ENCODE results near the gene PDE6B. TPM values are rescaled to one million over a fixed set of nuclear protein-coding genes. Genes with fewer than 3 reads are reported as not detected.

The PDE6B gene
- total RNA-seq, 1 donor from 2014 or later = 15.0 TPM

GRCh38 chr4:625631-626161 lies 323 bp downstream of the PDE6B start:
- POLR2A ChIA-PET = no interaction called here
- H3K4me1 Mint-ChIP-seq = no peaks in the 10 kb centered on the region
- no peak overlapping the region for H3K4me3 Mint-ChIP-seq
- intact Hi-C loops (cut with micrococcal nuclease) = no loop called here
- H3K36me3 Mint-ChIP-seq (ENCODE audit: low read depth) = no peaks in the 10 kb centered on the region
- no peak for DNase-seq
- CTCF ChIA-PET = no interaction called here
- no peaks in the 10 kb centered on the region for H3K9me3 Mint-ChIP-seq
- H3K27me3 Mint-ChIP-seq = peaks cover 4% of the 10 kb centered on the region
- no peak for TF ChIP-seq CTCF (IDR thresholded peaks at IDR 0.05)
- no peak for ATAC-seq (ENCODE audit: low read depth)
- no peak overlapping the region for H3K27ac Mint-ChIP-seq

- H3K36me3 Mint-ChIP-seq (ENCODE audit: low read depth) = no peaks in the 10 kb centered on the region
- H3K4me1 Mint-ChIP-seq = no peaks in the 10 kb centered on the region
- no peak for TF ChIP-seq CTCF (IDR thresholded peaks at IDR 0.05)
- H3K27ac Mint-ChIP-seq = no peak overlapping the region
- ChIA-PET CTCF (no interaction called here), POLR2A (no interaction called here)
- H3K9me3 Mint-ChIP-seq = peaks cover 2% of the 10 kb centered on the region
- DNase-seq = no peak
- intact Hi-C loops (cut with micrococcal nuclease) = no loop called here
- H3K27me3 Mint-ChIP-seq = peaks cover 4% of the 10 kb centered on the region
- H3K4me3 Mint-ChIP-seq = no peak overlapping the region
- ATAC-seq (ENCODE audit: low read depth) = no peak
Observed at GRCh38 chr4:626201-627091, 1.1 kb downstream of the PDE6B start.

- no peak for TF ChIP-seq CTCF (IDR thresholded peaks at IDR 0.05)
- POLR2A ChIA-PET = no interaction called here
- Mint-ChIP-seq H3K4me1 (no peaks in the 10 kb centered on the region), H3K27me3 (peaks cover 4% of the 10 kb centered on the region), H3K4me3 (no peak overlapping the region), H3K36me3 (ENCODE audit: low read depth) (no peaks in the 10 kb centered on the region), H3K9me3 (peaks cover 4% of the 10 kb centered on the region), H3K27ac (no peak overlapping the region)
- intact Hi-C loops (cut with micrococcal nuclease) = no loop called here
- CTCF ChIA-PET = no interaction called here
- DNase-seq (no peak), ATAC-seq (ENCODE audit: low read depth) (no peak)
Observed at GRCh38 chr4:627347-628125, 2.2 kb downstream of the PDE6B start.

GRCh38 chr4:628311-628741 lies 3.0 kb downstream of the PDE6B start:
- no peaks in the 10 kb centered on the region for H3K36me3 Mint-ChIP-seq (ENCODE audit: low read depth)
- intact Hi-C loops (cut with micrococcal nuclease) = no loop called here
- H3K9me3 Mint-ChIP-seq = peaks cover 7% of the 10 kb centered on the region
- DNase-seq = no peak
- TF ChIP-seq CTCF (IDR thresholded peaks at IDR 0.05) = no peak
- H3K27ac Mint-ChIP-seq = no peak overlapping the region
- ChIA-PET POLR2A (no interaction called here), CTCF (no interaction called here)
- ATAC-seq (ENCODE audit: low read depth) = no peak
- H3K4me1 Mint-ChIP-seq = no peaks in the 10 kb centered on the region
- no peak overlapping the region for H3K4me3 Mint-ChIP-seq
- peaks cover 4% of the 10 kb centered on the region for H3K27me3 Mint-ChIP-seq
